Measurements from ENCODE around the gene TCL1B. TPM values are rescaled to one million over a fixed set of nuclear protein-coding genes. Genes with fewer than 3 reads are reported as not detected.
A peak's percentile ranks its signal among the peaks of the same experiment; 100 is the strongest.

TCL1B gene
- total and polyA plus RNA-seq, 2 donors (not counting 1 experiment from before 2014, with no cell fraction given) = 5.7 to 9.6 TPM

- peaks cover 0 to 16% (median 0%) of the 10 kb centered on the region in 3 donors for H3K9me3 ChIP-seq (ENCODE audit: control extremely low read depth in 1 of 3, control insufficient read depth in 2 of 3, insufficient read depth in 1 of 3, low read length in 2 of 3)
- no peaks in the 10 kb centered on the region for H4K20me1 ChIP-seq (ENCODE audit: control insufficient read depth, insufficient read depth, low read length, poor library complexity, severe bottlenecking)
- H2AFZ ChIP-seq (ENCODE audit: insufficient read depth, low read depth, low read length, poor library complexity, severe bottlenecking) = no peak overlapping the region
- Mint-ChIP-seq H3K4me3 (no peak overlapping the region), H3K27me3 (peaks cover 35% of the 10 kb centered on the region), H3K27ac (peak overlapping the region; percentile 72), H3K4me1 (peaks cover 60% of the 10 kb centered on the region), H3K9me3 (ENCODE audit: insufficient read depth) (no peaks in the 10 kb centered on the region)
- ChIA-PET CTCF (no interaction called here), POLR2A (no interaction called here)
- TF ChIP-seq EZH2 (IDR thresholded peaks at IDR 0.05; ENCODE audit: borderline replicate concordance, insufficient read depth, low read depth, low read length, poor library complexity, severe bottlenecking) (no peak), CTCF (IDR thresholded peaks at IDR 0.05) (no peak)
- DNase-seq = no peak
- 87% methylated on average over 10 of the region's 10 CpGs for WGBS (ENCODE audit: insufficient coverage)
- H3K27me3 ChIP-seq (replicated peaks in 1 of 4; ENCODE audit: control extremely low read depth in 1 of 4, control insufficient read depth in 3 of 4, insufficient read depth in 4 of 4, low read length in 3 of 4) = no peaks in the 10 kb centered on the region
- H3K4me1 ChIP-seq (ENCODE audit: control insufficient read depth in 2 of 2, insufficient read depth in 2 of 2, low read length in 2 of 2) = peaks cover 59 to 64% of the 10 kb centered on the region in 2 donors
- H3K4me2 ChIP-seq (replicated peaks; ENCODE audit: low read depth, low read length, poor library complexity, severe bottlenecking) = no peak overlapping the region
- H3K79me2 ChIP-seq (ENCODE audit: control insufficient read depth, insufficient read depth, low read length) = peaks cover 20% of the 10 kb centered on the region
- H3K27ac ChIP-seq (ENCODE audit: low read length in 2 of 2) = peak overlapping the region in 1 of 2 donors; percentile 48
- H3K36me3 ChIP-seq (replicated peaks in 1 of 2; ENCODE audit: control extremely low read depth in 1 of 2, control insufficient read depth in 1 of 2, extremely low read depth in 1 of 2, insufficient read depth in 2 of 2, low read length in 1 of 2) = peaks cover 0 to 7% of the 10 kb centered on the region in 2 experiments
- H3K9ac ChIP-seq (ENCODE audit: low read length) = no peak overlapping the region
- no peak overlapping the region for H3K4me3 ChIP-seq (ENCODE audit: control extremely low read depth in 1 of 5, extremely low read depth in 1 of 5, insufficient read depth in 1 of 5, low read depth in 2 of 5, low read length in 4 of 5)
- intact Hi-C loops (cut with micrococcal nuclease) = no loop called here
- ATAC-seq (ENCODE audit: low read depth) = no peak
Observed at GRCh38 chr14:95691591-95691990, 5.4 kb downstream of the TCL1B start.

GRCh38 chr14:95692109-95692508, 5.9 kb downstream of the TCL1B start:
- Histone ChIP-seq H3K79me2 (ENCODE audit: control insufficient read depth, insufficient read depth, low read length) (peaks cover 16% of the 10 kb centered on the region), H3K9me3 (ENCODE audit: control extremely low read depth in 1 of 3, control insufficient read depth in 2 of 3, insufficient read depth in 1 of 3, low read length in 2 of 3) (peaks cover 0 to 16% (median 0%) of the 10 kb centered on the region in 3 donors), H3K27ac (ENCODE audit: low read length in 2 of 2) (peak overlapping the region in 1 of 2 donors; percentile 48), H4K20me1 (ENCODE audit: control insufficient read depth, insufficient read depth, low read length, poor library complexity, severe bottlenecking) (no peaks in the 10 kb centered on the region), H3K9ac (ENCODE audit: low read length) (no peak overlapping the region), H3K36me3 (replicated peaks in 1 of 2; ENCODE audit: control extremely low read depth in 1 of 2, control insufficient read depth in 1 of 2, extremely low read depth in 1 of 2, insufficient read depth in 2 of 2, low read length in 1 of 2) (peaks cover 0 to 7% of the 10 kb centered on the region in 2 experiments), H3K27me3 (replicated peaks in 1 of 4; ENCODE audit: control extremely low read depth in 1 of 4, control insufficient read depth in 3 of 4, insufficient read depth in 4 of 4, low read length in 3 of 4) (no peaks in the 10 kb centered on the region), H3K4me2 (replicated peaks; ENCODE audit: low read depth, low read length, poor library complexity, severe bottlenecking) (peak overlapping the region; percentile 38), H3K4me1 (ENCODE audit: control insufficient read depth in 2 of 2, insufficient read depth in 2 of 2, low read length in 2 of 2) (peaks cover 59 to 64% of the 10 kb centered on the region in 2 donors), H2AFZ (ENCODE audit: insufficient read depth, low read depth, low read length, poor library complexity, severe bottlenecking) (no peak overlapping the region), H3K4me3 (ENCODE audit: control extremely low read depth in 1 of 5, extremely low read depth in 1 of 5, insufficient read depth in 1 of 5, low read depth in 2 of 5, low read length in 4 of 5) (no peak overlapping the region)
- H3K9me3 Mint-ChIP-seq (ENCODE audit: insufficient read depth) = no peaks in the 10 kb centered on the region
- peak overlapping the region; percentile 72 for H3K27ac Mint-ChIP-seq
- CTCF ChIA-PET = interaction anchor here (2.1 to 3.8 kb wide), 2 partner anchors 24 to 81 kb away, joined by 10 to 16 read pairs; no protein-coding TSS in a partner anchor
- peaks cover 59% of the 10 kb centered on the region for H3K4me1 Mint-ChIP-seq
- H3K4me3 Mint-ChIP-seq = no peak overlapping the region
- intact Hi-C loops (cut with micrococcal nuclease) = no loop called here
- no peak for ATAC-seq (ENCODE audit: low read depth)
- no peak for DNase-seq
- WGBS (ENCODE audit: insufficient coverage) = 93% methylated on average over 3 of the region's 4 CpGs
- peaks cover 33% of the 10 kb centered on the region for H3K27me3 Mint-ChIP-seq
- POLR2A ChIA-PET = no interaction called here
- no peak for TF ChIP-seq CTCF (IDR thresholded peaks at IDR 0.05)
- TF ChIP-seq EZH2 (IDR thresholded peaks at IDR 0.05; ENCODE audit: borderline replicate concordance, insufficient read depth, low read depth, low read length, poor library complexity, severe bottlenecking) = no peak

All from B cell (primary cell).